ENCODE data around the gene FAP.

- TF ChIP-seq POLR2A (IDR thresholded peaks at IDR 0.05) (no peak), CTCF (IDR thresholded peaks at IDR 0.05) (no peak)
These were observed 65.9 kb downstream of the FAP start for GRCh38 chr2:162177301-162177700.
